Ascending aorta (tissue), 2 donors: ENCODE results near the gene PIWIL1. TPM values are rescaled to one million over a fixed set of nuclear protein-coding genes. Genes with fewer than 3 reads are reported as not detected.

Experiments used
- DNase-seq, 2 donors: peaks; one replicate each; pipeline ENCODE4 v3.0.0-alpha.2; 2019; ENCODE audit warnings: low spot score in 2 of 2
- H3K27ac ChIP-seq, 2 donors: fragments of 200-600 bp; sonication (generic); one replicate each; pipeline ENCODE4 v1.5.1; 2016 to 2017; ENCODE audit warnings: mild to moderate bottlenecking in 1 of 2
- H3K27me3 ChIP-seq: fragments of 200-600 bp; sonication (generic); one replicate; pipeline ENCODE4 v1.5.1; 2017
- H3K36me3 ChIP-seq, 2 donors: fragments of 200-600 bp; sonication (generic); one replicate each; pipeline ENCODE4 v1.5.1; 2016
- H3K4me1 ChIP-seq, 2 donors: fragments of 200-600 bp; sonication (generic); one replicate each; pipeline ENCODE4 v1.5.1; 2016 to 2017; ENCODE audit warnings: mild to moderate bottlenecking in 1 of 2
- H3K4me3 ChIP-seq, 2 donors: fragments of 200-600 bp; sonication (generic); one replicate each; pipeline ENCODE4 v1.5.1; 2016 to 2017; ENCODE audit warnings: mild to moderate bottlenecking in 1 of 2
- H3K9me3 ChIP-seq, 2 donors: fragments of 200-600 bp; sonication (generic); one replicate each; pipeline ENCODE4 v1.5.1; 2016
- CTCF ChIP-seq, 3 experiments: fragments of 200-600 bp in 2 of 3; fragments of 450-650 bp in 1 of 3; sonication (generic) in 2 of 3; IDR thresholded peaks; one replicate each; pipeline ENCODE4 v1.5.1; 2016 to 2019; ENCODE audit warnings: antibody characterized with exemption in 3 of 3, mild to moderate bottlenecking in 1 of 3, moderate library complexity in 1 of 3
- intact Hi-C: fragments of 100-400 bp; cut with DNase I; formaldehyde crosslinking; loops from one replicate; pipeline ENCODE4 v1.15.1; 2023
- total RNA-seq: library from RNA; depleted of rRNA; stranded (reverse); fragments of >200 nt; gene quantifications from one replicate; pipeline ENCODE4 v1.1.0, GENCODE V29; 2016

PIWIL1 gene
- total RNA-seq, 1 donor from 2014 or later: not detected

- intact Hi-C loops: no loop called here
- H3K9me3 ChIP-seq: no peaks in the 10 kb centered on the region
- no peaks in the 10 kb centered on the region for H3K4me1 ChIP-seq
- TF ChIP-seq CTCF (IDR thresholded peaks at IDR 0.05): no peak
- no peak overlapping the region for H3K27ac ChIP-seq
- no peaks in the 10 kb centered on the region for H3K27me3 ChIP-seq
- no peak overlapping the region for H3K4me3 ChIP-seq
- H3K36me3 ChIP-seq: no peaks in the 10 kb centered on the region
- no peak for DNase-seq
These were observed 82.4 kb downstream of the PIWIL1 start for GRCh38 chr12:130420071-130420470.

- Histone ChIP-seq H3K4me1 (no peaks in the 10 kb centered on the region), H3K36me3 (no peaks in the 10 kb centered on the region), H3K4me3 (no peak overlapping the region), H3K9me3 (no peaks in the 10 kb centered on the region), H3K27ac (no peak overlapping the region), H3K27me3 (no peaks in the 10 kb centered on the region)
- DNase-seq: no peak
- no peak for TF ChIP-seq CTCF (IDR thresholded peaks at IDR 0.05)
- intact Hi-C loops: no loop called here
These were observed 84.2 kb downstream of the PIWIL1 start for GRCh38 chr12:130421896-130422295.

Other genes with a start within 250 kb of the PIWIL1 start
- 0.21 TPM for gene FZD10, start 175.4 kb upstream of the PIWIL1 start, total RNA-seq